NCI-H524 (cell line): ENCODE results near the gene TMEM209.
A peak's percentile ranks its signal among the peaks of the same experiment; 100 is the strongest.

Source experiments
- DNase-seq, 2 experiments: peaks; one replicate each; lab custom pipeline; 2025; lab: John Stamatoyannopoulos, UW

TMEM209 gene

GRCh38 chr7:130143986-130144311 lies 61.3 kb downstream of the TMEM209 start:
- DNase-seq, result no peak

DNA sequence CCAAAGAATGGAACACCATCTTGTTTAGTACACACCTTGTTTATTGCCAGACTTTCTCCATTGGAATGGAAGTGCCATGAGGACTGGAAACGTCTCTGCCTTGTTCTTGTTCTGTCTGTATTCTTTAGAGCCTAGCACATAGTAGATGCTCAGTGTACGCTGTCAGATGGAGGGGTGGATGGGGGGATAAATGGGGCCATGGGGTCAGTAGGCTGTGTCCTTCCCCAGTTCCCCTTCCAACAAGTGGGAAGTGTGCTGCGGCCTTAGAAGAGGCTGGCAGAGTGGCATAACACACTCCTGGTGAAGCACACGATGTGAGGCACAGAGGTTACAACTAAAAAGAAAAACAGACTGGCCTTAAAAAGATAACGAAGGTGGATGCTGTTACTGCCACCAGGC lies 61.9 kb downstream of the TMEM209 start:
- DNase-seq, result no peak

GRCh38 chr7:130142654-130143333 lies 62.4 kb downstream of the TMEM209 start:
- DNase-seq, result no peak

- DNase-seq, result no peak
Measured at GRCh38 chr7:130141884-130142653, 63.1 kb downstream of the TMEM209 start.

- peak; percentile 56 to 67 for DNase-seq
Measured at GRCh38 chr7:130141161-130141883, 63.9 kb downstream of the TMEM209 start.

- no peak for DNase-seq
Measured at GRCh38 chr7:130140551-130141160, 64.5 kb downstream of the TMEM209 start.

GRCh38 chr7:130139193-130139960 lies 65.8 kb downstream of the TMEM209 start:
- DNase-seq, result no peak

- DNase-seq, result no peak
Measured at GRCh38 chr7:130137207-130137606, 68.0 kb downstream of the TMEM209 start.

GRCh38 chr7:130136579-130137167 lies 68.5 kb downstream of the TMEM209 start:
- no peak for DNase-seq

GRCh38 chr7:130135208-130136205 lies 69.7 kb downstream of the TMEM209 start:
- no peak for DNase-seq

DNA sequence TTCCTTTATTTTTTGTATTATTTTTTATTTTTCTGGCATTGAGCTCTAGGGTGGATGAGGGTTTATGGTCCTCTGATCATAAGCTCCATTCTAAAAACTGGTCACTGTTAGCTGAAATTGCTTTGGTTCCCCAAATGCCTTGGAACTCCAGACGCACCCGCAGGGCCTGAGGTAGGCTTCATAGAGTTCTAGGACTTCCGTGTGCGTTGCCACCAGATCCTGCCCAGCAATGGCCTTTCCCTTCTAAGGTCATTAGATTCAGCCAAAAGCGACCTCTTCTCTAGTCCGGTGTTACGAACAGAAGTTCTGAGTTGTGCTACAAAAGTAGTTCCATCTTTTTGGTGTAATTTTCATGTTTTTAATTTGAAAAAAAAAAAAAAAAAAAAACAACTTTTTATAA lies 70.5 kb downstream of the TMEM209 start:
- no peak for DNase-seq

DNA sequence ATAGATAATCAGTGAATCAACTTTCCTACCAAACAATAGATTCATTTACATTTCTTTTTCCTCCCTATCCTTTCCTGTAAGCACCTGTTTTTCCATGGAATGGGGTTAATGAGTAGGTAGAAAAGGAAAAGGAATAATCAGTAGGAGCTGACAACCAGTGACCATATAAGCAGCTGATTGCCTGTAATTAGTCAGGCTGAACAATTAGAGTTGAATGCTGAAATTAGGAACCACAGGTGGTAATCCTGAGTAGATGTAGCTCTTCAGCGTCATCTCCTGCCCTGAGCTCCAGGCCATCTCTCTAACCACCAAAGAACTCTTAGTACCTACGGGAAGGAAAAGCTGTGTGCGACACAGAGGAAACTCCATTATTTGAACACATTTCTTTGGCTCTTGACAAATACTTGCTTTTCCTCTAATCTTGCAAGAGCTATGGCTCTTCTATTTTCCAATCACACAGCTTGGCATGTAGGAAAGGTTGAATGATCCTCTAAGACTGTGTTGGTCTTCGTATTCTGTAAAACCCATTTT lies 71.0 kb downstream of the TMEM209 start:
- DNase-seq, result no peak

- no peak for DNase-seq
Measured at GRCh38 chr7:130133029-130133782, 72.0 kb downstream of the TMEM209 start.

DNA sequence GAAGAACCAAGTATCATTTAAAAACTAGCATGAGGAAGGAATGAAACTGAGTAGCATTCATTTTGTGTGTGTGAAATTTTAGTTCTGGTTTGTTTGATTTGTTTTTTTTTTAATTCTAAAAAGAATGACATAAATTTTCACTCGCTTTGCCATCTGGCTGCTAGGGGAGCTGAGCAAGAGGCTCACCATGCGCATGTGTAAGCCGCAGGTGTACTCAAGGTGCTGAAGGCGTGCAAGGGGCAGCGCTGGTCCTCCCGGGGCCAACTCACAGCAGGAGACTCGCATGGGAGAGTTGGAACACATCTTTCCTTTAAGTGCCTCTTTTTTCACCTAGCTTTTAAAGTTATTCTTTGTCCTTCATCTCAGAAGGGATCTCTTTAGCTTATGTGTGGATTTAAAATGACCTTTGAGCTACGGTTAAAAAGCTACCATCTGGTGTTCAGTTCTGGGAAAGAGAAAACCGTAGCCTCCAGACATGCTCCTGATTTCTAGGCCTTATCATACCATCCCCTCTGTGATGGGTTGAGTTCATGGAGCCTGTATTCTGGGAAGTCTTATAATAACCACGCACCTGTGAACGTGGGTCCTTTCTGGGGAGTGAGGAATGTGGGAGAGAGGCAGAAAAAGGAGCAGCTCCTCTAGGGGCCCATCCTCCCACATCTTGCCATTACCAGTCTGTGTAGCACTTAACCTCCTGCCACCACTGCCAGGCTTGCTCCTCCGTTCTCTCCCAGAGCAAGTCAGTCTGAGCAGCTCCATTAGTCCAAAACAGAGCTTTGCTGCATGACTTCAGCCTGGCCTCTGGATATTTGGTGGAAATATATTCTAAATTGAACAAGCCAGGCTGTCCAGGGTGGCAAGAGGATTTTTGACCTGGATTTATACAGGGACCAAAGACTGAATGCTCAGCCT lies 73.0 kb downstream of the TMEM209 start:
- peak; percentile 49 to 70 for DNase-seq

DNA sequence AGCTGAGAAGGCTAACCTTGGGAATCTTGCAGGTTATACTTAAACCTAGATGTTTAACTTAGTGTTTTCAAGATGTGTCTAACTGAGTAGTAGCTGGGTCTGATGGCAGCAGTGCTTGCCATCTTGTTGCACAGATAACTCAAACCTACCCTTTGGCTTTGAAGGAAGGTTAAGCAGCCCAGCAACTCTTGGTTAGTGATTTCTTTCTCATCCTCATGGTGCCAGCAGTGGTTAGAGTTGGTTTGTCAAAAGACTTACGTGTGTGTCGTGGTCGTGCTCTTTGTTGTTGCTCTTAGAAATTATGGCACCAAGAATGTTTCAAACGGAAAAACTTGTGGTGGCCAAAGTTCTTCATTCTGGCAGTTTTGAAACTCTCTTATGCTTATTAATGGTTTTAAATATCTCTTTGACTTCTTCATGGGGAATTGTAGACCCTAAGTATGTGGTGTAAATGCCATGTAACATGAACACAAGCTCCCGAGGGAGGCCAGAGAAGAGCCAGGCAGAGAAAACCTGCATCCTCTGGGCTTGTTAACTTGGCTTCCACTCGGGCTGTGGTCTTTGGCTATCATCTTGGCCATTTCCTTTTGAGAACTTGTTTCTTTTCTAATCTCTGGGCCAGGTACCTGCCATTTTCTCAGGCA lies 73.9 kb downstream of the TMEM209 start:
- no peak for DNase-seq

GRCh38 chr7:130129011-130129411 lies 76.2 kb downstream of the TMEM209 start:
- DNase-seq, result no peak

GRCh38 chr7:130127821-130128317 lies 77.3 kb downstream of the TMEM209 start:
- no peak for DNase-seq
